K562 (cell line): Measurements from ENCODE around the gene LYZL4. TPM values are rescaled to one million over a fixed set of nuclear protein-coding genes. Genes with fewer than 3 reads are reported as not detected.

Source experiments
- CHD1 ChIP-seq: fragments of 200-600 bp; sonication (generic); IDR thresholded peaks from one replicate; pipeline ENCODE4 v1.6.1; 2012; ENCODE audit warnings: mild to moderate bottlenecking, moderate library complexity, low read length, inconsistent platforms
- DDX20 ChIP-seq: fragments of 450-650 bp; IDR thresholded peaks from 2 replicates; pipeline ENCODE4 v1.6.1; 2016; ENCODE audit warnings: missing genetic modification characterization, low read depth, mild to moderate bottlenecking, missing compliant biosample characterization, moderate library complexity
- E4F1 ChIP-seq: fragments of 250-450 bp; sonication (Bioruptor Pico); IDR thresholded peaks from 2 replicates; pipeline ENCODE4 v1.5.0; 2021; ENCODE audit warnings: mild to moderate bottlenecking, borderline replicate concordance
- FOXK1 ChIP-seq: sonication (generic); formaldehyde crosslinking; IDR thresholded peaks from 2 replicates; pipeline ENCODE4 v1.8.0; 2022; ENCODE audit warnings: missing genetic modification reagents, mild to moderate bottlenecking, borderline replicate concordance
- LCOR ChIP-seq: sonication (generic); formaldehyde crosslinking; IDR thresholded peaks from 2 replicates; pipeline ENCODE4 v1.8.0; 2022; ENCODE audit warnings: mild to moderate bottlenecking, missing genetic modification reagents
- MYC ChIP-seq, 2 experiments: fragments of 250-450 bp in 1 of 2; sonication (Bioruptor Pico) in 1 of 2; IDR thresholded peaks; 2 replicates each; pipeline versions ENCODE4 v1.5.1 to v1.6.1; 2012 to 2021; ENCODE audit warnings: low read depth in 2 of 2, borderline replicate concordance in 1 of 2, improper control_type of control experiment in 1 of 2, low read length in 1 of 2, mild to moderate bottlenecking in 1 of 2, moderate library complexity in 1 of 2
- PCBP1 ChIP-seq: fragments of 200-400 bp; formaldehyde crosslinking; IDR thresholded peaks from 2 replicates; pipeline ENCODE4 v1.6.1; 2018; ENCODE audit warnings: mild to moderate bottlenecking, low read depth, low read length; ENCODE audit not compliant: poor library complexity, severe bottlenecking
- SMARCB1 ChIP-seq: IDR thresholded peaks from 2 replicates; pipeline ENCODE4 v1.6.1; 2011; ENCODE audit warnings: improper control_type of control experiment, low read depth; ENCODE audit not compliant: insufficient read length
- TGIF2 ChIP-seq: sonication (generic); formaldehyde crosslinking; IDR thresholded peaks from 2 replicates; pipeline ENCODE4 v1.8.1; 2022; ENCODE audit warnings: mild to moderate bottlenecking, missing genetic modification reagents, moderate library complexity
- ZNF561 ChIP-seq: fragments of 450-650 bp; formaldehyde crosslinking; conservative IDR thresholded peaks from 2 replicates; pipeline ENCODE4 v1.4.0; 2020; ENCODE audit warnings: mild to moderate bottlenecking, moderate library complexity
- polyA plus RNA-seq, 8 experiments: library from polyadenylated mRNA; depleted of rRNA in 4 of 8; stranded (reverse) in 5 of 8; unstranded in 3 of 8; fragments of >200 nt; fragmentation: Nextera tagmentation in 2 of 8; fragmentation: Illumina TruSeq in 1 of 8; extraction: Ambion mirVana in 2 of 8; extraction: Trizol in 1 of 8; gene quantifications; 2 replicates each; pipeline versions ENCODE4 v1.2.1 to v1.2.3, GENCODE V29; 2011 to 2014; ENCODE audit warnings: inconsistent platforms in 1 of 8, missing spikeins in 1 of 8
- total RNA-seq, 7 experiments: library from RNA; depleted of rRNA in 6 of 7; stranded (reverse); fragments of >200 nt in 6 of 7; fragmentation: Illumina TruSeq in 2 of 7; extraction: Trizol in 2 of 7; gene quantifications; 2 replicates each; pipeline versions ENCODE4 v1.2.1 to v1.2.3, GENCODE V29; 2011 to 2021; ENCODE audit warnings: low replicate concordance in 1 of 7
- TF ChIP-seq, protein P1 (sequence below): fragments of 450-650 bp; formaldehyde crosslinking; IDR thresholded peaks from 2 replicates; pipeline ENCODE4 v1.4.0; 2020; ENCODE audit warnings: mild to moderate bottlenecking
- TF ChIP-seq, protein P2 (sequence below), 2 experiments: fragments of 450-650 bp; formaldehyde crosslinking in 1 of 2; IDR thresholded peaks; 2 replicates each; pipeline versions ENCODE4 v1.4.0 to v1.6.1; 2014 to 2020; ENCODE audit warnings: mild to moderate bottlenecking in 2 of 2, borderline replicate concordance in 1 of 2, low read depth in 1 of 2
- TF ChIP-seq, protein P3 (sequence below): fragments of 250-450 bp; sonication (Bioruptor Pico); IDR thresholded peaks from 2 replicates; pipeline ENCODE4 v1.4.0; 2020; ENCODE audit warnings: borderline replicate concordance

LYZL4 gene
- total and polyA plus RNA-seq, 9 of the 15 experiments (the other 6 are each of a cell fraction or from before 2014, with no cell fraction given), result not detected

DNA sequence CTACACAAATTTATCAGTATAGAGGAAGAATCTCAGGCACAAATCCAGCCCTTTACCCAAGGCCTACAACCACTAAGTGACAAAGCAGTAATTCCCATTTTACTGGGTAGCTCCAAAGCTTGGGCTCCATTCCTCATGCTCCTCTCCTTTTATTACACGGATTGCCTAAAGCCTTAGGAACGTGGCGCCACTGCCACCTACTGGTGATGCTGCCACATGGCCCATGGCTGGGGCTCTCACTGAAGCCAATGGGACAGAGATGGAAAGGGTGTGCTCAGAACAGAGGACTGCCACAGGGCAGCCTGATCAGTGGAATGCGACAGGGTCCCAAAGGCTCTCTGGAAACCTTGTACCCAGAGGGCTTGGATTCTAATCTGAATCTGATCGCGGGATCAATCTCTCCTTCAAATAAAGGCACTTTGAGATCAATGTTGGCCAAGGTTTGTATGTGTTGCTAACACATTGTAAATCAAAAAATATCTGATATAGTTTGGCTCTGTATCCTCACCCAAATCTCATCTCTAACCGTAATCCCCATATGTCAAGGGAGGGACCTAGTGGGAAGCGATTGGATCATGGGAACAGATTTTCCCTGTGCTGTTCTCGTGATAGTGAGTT is 33.5 kb upstream of the LYZL4 start (continued):
- TF ChIP-seq MYC (IDR thresholded peaks at IDR 0.05; ENCODE audit: low read depth, low read length) (0 out of 2 replicates have a peak, but pooled peaks have one; percentile 43), MYC (CRISPR knock-in tag; IDR thresholded peaks at IDR 0.05; ENCODE audit: borderline replicate concordance, low read depth) (no peak), CHD1 (no peak), LCOR (CRISPR knock-in tag) (no peak), DDX20 (tag) (no peak), FOXK1 (CRISPR knock-in tag) (no peak), E4F1 (CRISPR knock-in tag) (no peak), SMARCB1 (no peak), TGIF2 (CRISPR knock-in tag) (no peak), ZNF561 (CRISPR knock-in tag) (no peak), PCBP1 (no peak)
- TF ChIP-seq, protein P1, sequence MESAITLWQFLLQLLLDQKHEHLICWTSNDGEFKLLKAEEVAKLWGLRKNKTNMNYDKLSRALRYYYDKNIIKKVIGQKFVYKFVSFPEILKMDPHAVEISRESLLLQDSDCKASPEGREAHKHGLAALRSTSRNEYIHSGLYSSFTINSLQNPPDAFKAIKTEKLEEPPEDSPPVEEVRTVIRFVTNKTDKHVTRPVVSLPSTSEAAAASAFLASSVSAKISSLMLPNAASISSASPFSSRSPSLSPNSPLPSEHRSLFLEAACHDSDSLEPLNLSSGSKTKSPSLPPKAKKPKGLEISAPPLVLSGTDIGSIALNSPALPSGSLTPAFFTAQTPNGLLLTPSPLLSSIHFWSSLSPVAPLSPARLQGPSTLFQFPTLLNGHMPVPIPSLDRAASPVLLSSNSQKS (CRISPR knock-in tag), result no peak
- TF ChIP-seq, protein P2, sequence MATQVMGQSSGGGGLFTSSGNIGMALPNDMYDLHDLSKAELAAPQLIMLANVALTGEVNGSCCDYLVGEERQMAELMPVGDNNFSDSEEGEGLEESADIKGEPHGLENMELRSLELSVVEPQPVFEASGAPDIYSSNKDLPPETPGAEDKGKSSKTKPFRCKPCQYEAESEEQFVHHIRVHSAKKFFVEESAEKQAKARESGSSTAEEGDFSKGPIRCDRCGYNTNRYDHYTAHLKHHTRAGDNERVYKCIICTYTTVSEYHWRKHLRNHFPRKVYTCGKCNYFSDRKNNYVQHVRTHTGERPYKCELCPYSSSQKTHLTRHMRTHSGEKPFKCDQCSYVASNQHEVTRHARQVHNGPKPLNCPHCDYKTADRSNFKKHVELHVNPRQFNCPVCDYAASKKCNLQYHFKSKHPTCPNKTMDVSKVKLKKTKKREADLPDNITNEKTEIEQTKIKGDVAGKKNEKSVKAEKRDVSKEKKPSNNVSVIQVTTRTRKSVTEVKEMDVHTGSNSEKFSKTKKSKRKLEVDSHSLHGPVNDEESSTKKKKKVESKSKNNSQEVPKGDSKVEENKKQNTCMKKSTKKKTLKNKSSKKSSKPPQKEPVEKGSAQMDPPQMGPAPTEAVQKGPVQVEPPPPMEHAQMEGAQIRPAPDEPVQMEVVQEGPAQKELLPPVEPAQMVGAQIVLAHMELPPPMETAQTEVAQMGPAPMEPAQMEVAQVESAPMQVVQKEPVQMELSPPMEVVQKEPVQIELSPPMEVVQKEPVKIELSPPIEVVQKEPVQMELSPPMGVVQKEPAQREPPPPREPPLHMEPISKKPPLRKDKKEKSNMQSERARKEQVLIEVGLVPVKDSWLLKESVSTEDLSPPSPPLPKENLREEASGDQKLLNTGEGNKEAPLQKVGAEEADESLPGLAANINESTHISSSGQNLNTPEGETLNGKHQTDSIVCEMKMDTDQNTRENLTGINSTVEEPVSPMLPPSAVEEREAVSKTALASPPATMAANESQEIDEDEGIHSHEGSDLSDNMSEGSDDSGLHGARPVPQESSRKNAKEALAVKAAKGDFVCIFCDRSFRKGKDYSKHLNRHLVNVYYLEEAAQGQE (IDR thresholded peaks at IDR 0.05; ENCODE audit: borderline replicate concordance), result peak; percentile 88
- TF ChIP-seq, protein P2 (CRISPR knock-in tag; IDR thresholded peaks at IDR 0.05; ENCODE audit: low read depth), result no peak
- TF ChIP-seq, protein P3, sequence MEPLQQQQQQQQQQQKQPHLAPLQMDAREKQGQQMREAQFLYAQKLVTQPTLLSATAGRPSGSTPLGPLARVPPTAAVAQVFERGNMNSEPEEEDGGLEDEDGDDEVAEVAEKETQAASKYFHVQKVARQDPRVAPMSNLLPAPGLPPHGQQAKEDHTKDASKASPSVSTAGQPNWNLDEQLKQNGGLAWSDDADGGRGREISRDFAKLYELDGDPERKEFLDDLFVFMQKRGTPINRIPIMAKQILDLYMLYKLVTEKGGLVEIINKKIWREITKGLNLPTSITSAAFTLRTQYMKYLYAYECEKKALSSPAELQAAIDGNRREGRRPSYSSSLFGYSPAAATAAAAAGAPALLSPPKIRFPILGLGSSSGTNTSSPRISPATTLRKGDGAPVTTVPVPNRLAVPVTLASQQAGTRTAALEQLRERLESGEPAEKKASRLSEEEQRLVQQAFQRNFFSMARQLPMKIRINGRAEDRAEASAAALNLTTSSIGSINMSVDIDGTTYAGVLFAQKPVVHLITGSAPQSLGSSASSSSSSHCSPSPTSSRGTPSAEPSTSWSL, result no peak
